ENCODE results near the gene FH.

- TF ChIP-seq CTCF (conservative IDR thresholded peaks at IDR 0.05; ENCODE audit: low read depth in 2 of 2) (no peak), EZH2 (IDR thresholded peaks at IDR 0.05; ENCODE audit: low read depth, unreplicated experiment) (no peak), REST (IDR thresholded peaks at IDR 0.05; ENCODE audit: unreplicated experiment) (no peak), POLR2AphosphoS5 (IDR thresholded peaks at IDR 0.05; ENCODE audit: low read depth) (no peak), JUNB (IDR thresholded peaks at IDR 0.05; ENCODE audit: unreplicated experiment) (no peak), EZH2phosphoT487 (IDR thresholded peaks at IDR 0.05; ENCODE audit: unreplicated experiment) (no peak), CREB1 (CRISPR knock-in tag; IDR thresholded peaks at IDR 0.05; ENCODE audit: low read depth) (no peak), NANOG (IDR thresholded peaks at IDR 0.05; ENCODE audit: borderline replicate concordance) (no peak)
Measured at GRCh38 chr1:241457421-241457820, 62.1 kb downstream of the FH start.
